ENCODE measurements around the gene BNC2. TPM values are rescaled to one million over a fixed set of nuclear protein-coding genes. Genes with fewer than 3 reads are reported as not detected.

The BNC2 gene
- total and polyA plus RNA-seq, 2 donors (not counting 1 experiment from before 2014, with no cell fraction given) = 34.7 to 39.1 TPM

DNA sequence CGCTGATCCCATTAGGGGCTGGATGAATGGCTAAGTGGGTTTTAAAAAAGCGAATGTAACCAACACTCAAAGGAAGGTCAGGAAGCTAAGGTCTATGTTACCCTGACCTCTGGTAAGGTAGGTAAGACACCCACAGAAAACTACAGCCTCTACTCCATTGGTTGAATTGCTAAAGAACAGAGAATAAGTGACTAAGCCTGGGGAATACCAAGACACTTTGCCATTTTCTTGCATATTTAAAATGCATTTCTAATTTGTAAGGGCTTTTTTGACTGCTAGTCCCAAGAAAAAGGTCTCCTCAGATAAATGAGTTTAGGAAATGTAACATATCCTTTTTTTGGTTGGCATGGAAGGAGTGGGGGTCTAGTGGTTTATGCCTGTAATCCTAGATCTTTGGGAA is 368.7 kb downstream of the BNC2 start:
- peak in 1 of 2 donors; percentile 71 for DNase-seq (ENCODE audit: low read depth in 2 of 2)
- Histone ChIP-seq H3K9ac (ENCODE audit: insufficient read depth, low read length) (no peak overlapping the region), H3K4me3 (replicated peaks in 1 of 4; ENCODE audit: control extremely low read depth in 1 of 4, insufficient read depth in 1 of 4, low read depth in 3 of 4, low read length in 4 of 4) (no peak overlapping the region), H3K4me1 (ENCODE audit: control insufficient read depth, extremely low read depth, insufficient read depth, low read length) (peaks cover 20% of the 10 kb centered on the region), H3K4me2 (ENCODE audit: extremely low read depth, insufficient read depth, low read length) (no peak overlapping the region), H3K36me3 (ENCODE audit: control insufficient read depth, insufficient read depth, low read length) (no peaks in the 10 kb centered on the region), H3K27me3 (ENCODE audit: control insufficient read depth, insufficient read depth, low read length) (no peaks in the 10 kb centered on the region), H4K20me1 (ENCODE audit: control insufficient read depth, extremely low read depth, insufficient read depth, low read length) (no peaks in the 10 kb centered on the region), H3K27ac (ENCODE audit: insufficient read depth, low read length) (peak overlapping the region; percentile 27), H3K79me2 (ENCODE audit: control insufficient read depth, insufficient read depth, low read length) (no peaks in the 10 kb centered on the region), H2AFZ (ENCODE audit: low read length) (no peak overlapping the region), H3K9me3 (ENCODE audit: control insufficient read depth, insufficient read depth, low read depth, low read length) (no peaks in the 10 kb centered on the region)
- TF ChIP-seq, protein P1, sequence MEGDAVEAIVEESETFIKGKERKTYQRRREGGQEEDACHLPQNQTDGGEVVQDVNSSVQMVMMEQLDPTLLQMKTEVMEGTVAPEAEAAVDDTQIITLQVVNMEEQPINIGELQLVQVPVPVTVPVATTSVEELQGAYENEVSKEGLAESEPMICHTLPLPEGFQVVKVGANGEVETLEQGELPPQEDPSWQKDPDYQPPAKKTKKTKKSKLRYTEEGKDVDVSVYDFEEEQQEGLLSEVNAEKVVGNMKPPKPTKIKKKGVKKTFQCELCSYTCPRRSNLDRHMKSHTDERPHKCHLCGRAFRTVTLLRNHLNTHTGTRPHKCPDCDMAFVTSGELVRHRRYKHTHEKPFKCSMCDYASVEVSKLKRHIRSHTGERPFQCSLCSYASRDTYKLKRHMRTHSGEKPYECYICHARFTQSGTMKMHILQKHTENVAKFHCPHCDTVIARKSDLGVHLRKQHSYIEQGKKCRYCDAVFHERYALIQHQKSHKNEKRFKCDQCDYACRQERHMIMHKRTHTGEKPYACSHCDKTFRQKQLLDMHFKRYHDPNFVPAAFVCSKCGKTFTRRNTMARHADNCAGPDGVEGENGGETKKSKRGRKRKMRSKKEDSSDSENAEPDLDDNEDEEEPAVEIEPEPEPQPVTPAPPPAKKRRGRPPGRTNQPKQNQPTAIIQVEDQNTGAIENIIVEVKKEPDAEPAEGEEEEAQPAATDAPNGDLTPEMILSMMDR (conservative IDR thresholded peaks at IDR 0.05 in 1 of 2, IDR thresholded peaks at IDR 0.05 in 1 of 2; ENCODE audit: low read depth in 1 of 2, low read length in 2 of 2) = no peak
- TF ChIP-seq EZH2 (IDR thresholded peaks at IDR 0.05; ENCODE audit: low read length, missing control alignments) = no peak

DNA sequence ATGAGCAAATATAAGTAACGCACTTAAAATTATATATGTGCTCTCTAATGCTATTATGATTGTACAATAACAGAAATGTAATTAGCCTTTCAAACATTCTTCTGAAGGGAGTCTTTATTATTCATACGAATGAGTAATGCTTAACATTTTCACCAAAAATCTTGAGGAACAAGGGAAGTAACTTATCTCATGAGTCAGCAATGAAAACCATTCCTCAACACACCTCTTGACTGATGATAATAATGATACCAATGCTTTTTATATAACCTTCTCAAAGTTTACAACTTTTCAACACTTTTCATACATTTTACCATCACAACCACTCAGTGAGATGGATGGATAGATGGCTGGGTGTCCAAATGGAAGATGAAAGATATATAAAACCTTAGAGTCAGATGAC is 369.3 kb downstream of the BNC2 start:
- DNase-seq (ENCODE audit: low read depth in 2 of 2) = peak; percentile 58 to 92
- H3K4me2 ChIP-seq (ENCODE audit: extremely low read depth, insufficient read depth, low read length) = peak overlapping the region; percentile 38
- no peaks in the 10 kb centered on the region for H3K79me2 ChIP-seq (ENCODE audit: control insufficient read depth, insufficient read depth, low read length)
- H3K4me1 ChIP-seq (ENCODE audit: control insufficient read depth, extremely low read depth, insufficient read depth, low read length) = peaks cover 19% of the 10 kb centered on the region
- no peak for TF ChIP-seq EZH2 (IDR thresholded peaks at IDR 0.05; ENCODE audit: low read length, missing control alignments)
- TF ChIP-seq, protein P1 (conservative IDR thresholded peaks at IDR 0.05 in 1 of 2, IDR thresholded peaks at IDR 0.05 in 1 of 2; ENCODE audit: low read depth in 1 of 2, low read length in 2 of 2) = no peak
- H4K20me1 ChIP-seq (ENCODE audit: control insufficient read depth, extremely low read depth, insufficient read depth, low read length) = no peaks in the 10 kb centered on the region
- no peaks in the 10 kb centered on the region for H3K27me3 ChIP-seq (ENCODE audit: control insufficient read depth, insufficient read depth, low read length)
- H3K9me3 ChIP-seq (ENCODE audit: control insufficient read depth, insufficient read depth, low read depth, low read length) = no peaks in the 10 kb centered on the region
- H2AFZ ChIP-seq (ENCODE audit: low read length) = no peak overlapping the region
- H3K9ac ChIP-seq (ENCODE audit: insufficient read depth, low read length) = no peak overlapping the region
- peak overlapping the region; percentile 27 for H3K27ac ChIP-seq (ENCODE audit: insufficient read depth, low read length)
- no peaks in the 10 kb centered on the region for H3K36me3 ChIP-seq (ENCODE audit: control insufficient read depth, insufficient read depth, low read length)
- no peak overlapping the region for H3K4me3 ChIP-seq (replicated peaks in 1 of 4; ENCODE audit: control extremely low read depth in 1 of 4, insufficient read depth in 1 of 4, low read depth in 3 of 4, low read length in 4 of 4)

DNA sequence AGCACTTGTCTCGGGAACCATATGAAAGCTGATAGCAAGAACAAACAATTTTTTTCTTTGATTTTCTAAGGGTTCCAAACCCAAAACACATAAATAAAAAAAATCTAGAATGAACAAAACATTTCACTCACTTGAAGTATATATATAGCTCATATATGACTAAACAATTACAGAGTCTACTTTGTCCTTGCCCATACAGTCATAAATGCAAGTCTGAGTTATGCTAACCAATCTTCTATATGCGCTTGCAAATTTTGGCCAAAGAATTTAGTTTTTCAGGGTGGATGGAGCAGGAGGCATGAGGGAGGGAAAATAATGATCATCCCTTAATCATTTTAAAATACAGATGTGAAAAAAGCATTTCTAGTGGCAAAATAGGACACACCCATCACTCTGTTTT is 370.1 kb downstream of the BNC2 start:
- H3K4me1 ChIP-seq (ENCODE audit: control insufficient read depth, extremely low read depth, insufficient read depth, low read length) = peaks cover 15% of the 10 kb centered on the region
- H3K79me2 ChIP-seq (ENCODE audit: control insufficient read depth, insufficient read depth, low read length) = no peaks in the 10 kb centered on the region
- peaks cover under 1% of the 10 kb centered on the region for H3K36me3 ChIP-seq (ENCODE audit: control insufficient read depth, insufficient read depth, low read length)
- H3K4me2 ChIP-seq (ENCODE audit: extremely low read depth, insufficient read depth, low read length) = no peak overlapping the region
- no peak overlapping the region for H2AFZ ChIP-seq (ENCODE audit: low read length)
- H3K9me3 ChIP-seq (ENCODE audit: control insufficient read depth, insufficient read depth, low read depth, low read length) = no peaks in the 10 kb centered on the region
- no peak overlapping the region for H3K9ac ChIP-seq (ENCODE audit: insufficient read depth, low read length)
- no peak overlapping the region for H3K4me3 ChIP-seq (replicated peaks in 1 of 4; ENCODE audit: control extremely low read depth in 1 of 4, insufficient read depth in 1 of 4, low read depth in 3 of 4, low read length in 4 of 4)
- H4K20me1 ChIP-seq (ENCODE audit: control insufficient read depth, extremely low read depth, insufficient read depth, low read length) = no peaks in the 10 kb centered on the region
- H3K27ac ChIP-seq (ENCODE audit: insufficient read depth, low read length) = no peak overlapping the region
- H3K27me3 ChIP-seq (ENCODE audit: control insufficient read depth, insufficient read depth, low read length) = no peaks in the 10 kb centered on the region
- TF ChIP-seq, protein P1 (conservative IDR thresholded peaks at IDR 0.05 in 1 of 2, IDR thresholded peaks at IDR 0.05 in 1 of 2; ENCODE audit: low read depth in 1 of 2, low read length in 2 of 2) = no peak
- no peak for TF ChIP-seq EZH2 (IDR thresholded peaks at IDR 0.05; ENCODE audit: low read length, missing control alignments)
- DNase-seq (ENCODE audit: low read depth in 2 of 2) = no peak

Measured in fibroblast of lung (primary cell).